HG03025 (cell line): ENCODE measurements around the gene HCN1.

ENCODE experiments used
- ATAC-seq: cut with Tn5 transposase; IDR thresholded peaks from one replicate; pipeline ENCODE4 v1.9.1; 2021; ENCODE audit warnings: mild to moderate bottlenecking, moderate library complexity; ENCODE audit not compliant: unreplicated experiment, low FRiP score

Gene HCN1

DNA sequence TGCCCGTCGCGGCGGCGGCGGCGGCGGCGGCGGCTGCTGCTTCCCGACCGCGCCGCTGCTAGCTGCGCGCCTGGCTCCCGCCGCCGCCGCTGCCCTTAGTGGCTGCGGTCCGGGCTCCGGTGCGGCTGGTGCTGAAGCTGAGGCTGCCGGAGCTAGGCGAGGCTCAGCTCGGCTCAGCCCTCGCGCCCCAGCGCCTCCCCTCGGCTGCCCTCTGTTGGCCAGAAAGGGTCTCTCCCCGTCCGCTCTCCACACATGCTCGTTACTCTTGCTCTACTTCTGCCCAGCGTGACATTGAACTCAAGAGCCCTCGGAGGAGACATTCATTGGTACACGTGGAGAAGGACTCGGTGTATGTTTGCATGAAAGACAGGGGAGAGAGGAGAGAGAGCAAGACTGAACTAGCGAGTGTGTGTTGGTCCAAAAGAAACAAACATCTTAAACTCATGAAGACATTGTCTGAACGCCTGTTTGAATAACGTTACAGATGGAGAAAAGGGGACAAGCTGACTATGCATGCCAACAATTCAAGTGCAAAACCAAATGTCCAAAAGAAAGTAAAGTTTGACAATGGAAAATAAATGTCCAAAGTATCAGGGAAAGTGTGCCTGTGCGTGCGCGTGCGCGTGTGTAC is at the start of gene HCN1:
TSS of gene HCN1 (minus strand) at position 175 of the 631 bp plus-strand sequence.
- peak; percentile 89 for ATAC-seq

DNA sequence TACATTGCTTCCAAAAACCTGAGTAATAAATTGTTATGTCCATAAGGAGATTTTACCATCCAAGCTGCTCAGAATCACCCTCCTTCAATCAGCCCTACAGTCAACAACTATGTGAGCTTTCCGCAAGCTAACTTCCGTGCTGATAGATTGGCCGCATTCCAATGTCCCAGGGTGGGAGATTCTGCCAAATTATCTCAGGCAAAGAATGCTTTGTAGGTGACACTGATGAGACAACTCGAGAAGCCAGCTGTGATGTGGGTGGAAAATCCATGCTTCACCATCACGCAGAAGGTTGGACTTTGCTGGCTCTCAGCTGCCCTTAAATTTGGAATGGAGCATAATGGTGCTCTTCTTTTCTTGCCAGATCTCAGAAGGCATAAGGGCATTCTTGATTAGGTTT is 44.9 kb upstream of the HCN1 start:
- ATAC-seq, result no peak

DNA sequence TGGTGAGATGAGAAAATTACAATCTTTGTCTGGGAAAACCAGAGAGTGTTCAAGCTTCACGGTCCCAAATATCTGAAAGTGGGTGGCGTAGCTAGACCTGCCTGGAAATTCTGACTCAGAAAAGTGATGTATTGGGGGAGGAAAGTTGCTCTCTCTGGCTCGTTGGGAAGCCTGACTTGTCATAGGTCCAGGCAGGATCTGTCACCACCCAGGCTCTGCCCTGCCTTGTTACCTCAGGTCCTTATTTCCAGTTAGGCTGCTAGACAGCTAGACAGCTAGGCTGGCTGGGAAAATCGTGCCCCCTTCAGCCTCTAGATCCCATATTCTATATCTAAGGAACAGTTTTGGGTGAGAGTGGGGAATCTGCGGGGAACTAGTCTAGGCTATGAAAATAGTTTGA is 41.0 kb upstream of the HCN1 start:
- no peak for ATAC-seq

DNA sequence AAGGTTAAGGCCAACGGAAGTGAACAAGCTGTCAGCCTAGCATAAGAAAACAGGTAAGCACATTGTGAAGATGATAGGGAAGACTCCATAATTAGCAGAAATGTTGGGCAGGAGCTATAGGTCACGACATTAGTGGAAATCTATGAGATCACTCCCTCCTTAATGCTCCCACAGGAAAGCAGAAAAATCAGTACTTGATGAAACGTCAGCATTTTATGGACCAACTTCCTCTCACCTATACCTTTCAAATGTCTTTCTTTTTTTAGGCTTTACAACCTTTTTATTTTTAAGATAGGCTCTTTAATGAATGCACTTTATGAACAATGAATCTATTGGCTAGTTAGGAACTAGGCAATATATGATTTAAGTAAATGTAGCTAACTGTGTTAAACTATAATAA is 29.4 kb upstream of the HCN1 start:
- no peak for ATAC-seq

DNA sequence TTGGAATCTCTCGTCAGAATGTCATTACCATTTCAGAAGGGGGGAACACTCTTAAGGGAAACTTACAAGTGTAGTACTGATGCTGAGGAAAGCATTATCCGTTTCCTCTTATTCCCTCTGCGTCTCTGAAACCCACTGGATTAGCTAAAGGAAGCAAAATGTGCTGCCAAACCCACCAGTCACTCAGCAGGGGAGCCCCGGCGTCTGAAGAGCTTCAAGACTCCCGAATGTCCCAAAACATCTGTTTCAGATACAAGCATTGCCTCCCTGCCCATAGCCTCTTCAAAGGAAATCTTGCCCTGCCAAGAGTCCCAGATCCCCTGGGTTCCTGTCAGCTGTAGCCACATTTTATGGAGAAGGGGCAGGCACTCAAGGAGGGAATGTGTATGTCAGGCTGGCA is 1.0 kb upstream of the HCN1 start:
- ATAC-seq, result no peak

DNA sequence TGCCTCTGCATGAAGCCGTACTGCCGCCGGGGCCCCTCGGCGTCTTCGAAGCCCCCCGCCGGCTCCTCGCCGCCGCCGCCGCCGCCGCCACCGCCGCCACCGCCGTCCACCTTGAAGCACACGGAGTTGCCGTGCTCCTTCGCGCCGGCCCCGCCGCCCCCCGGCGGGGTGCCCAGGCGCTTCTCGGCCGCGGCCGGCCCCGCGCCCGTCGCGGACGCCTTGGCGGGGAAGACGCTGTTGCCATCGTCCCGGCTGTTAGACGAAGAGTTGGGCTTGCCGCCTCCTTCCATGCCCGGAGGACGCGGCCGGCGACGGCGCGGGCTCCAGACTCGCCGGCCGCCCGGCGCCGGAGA is 400 bp downstream of the HCN1 start:
- ATAC-seq, result peak; percentile 18

DNA sequence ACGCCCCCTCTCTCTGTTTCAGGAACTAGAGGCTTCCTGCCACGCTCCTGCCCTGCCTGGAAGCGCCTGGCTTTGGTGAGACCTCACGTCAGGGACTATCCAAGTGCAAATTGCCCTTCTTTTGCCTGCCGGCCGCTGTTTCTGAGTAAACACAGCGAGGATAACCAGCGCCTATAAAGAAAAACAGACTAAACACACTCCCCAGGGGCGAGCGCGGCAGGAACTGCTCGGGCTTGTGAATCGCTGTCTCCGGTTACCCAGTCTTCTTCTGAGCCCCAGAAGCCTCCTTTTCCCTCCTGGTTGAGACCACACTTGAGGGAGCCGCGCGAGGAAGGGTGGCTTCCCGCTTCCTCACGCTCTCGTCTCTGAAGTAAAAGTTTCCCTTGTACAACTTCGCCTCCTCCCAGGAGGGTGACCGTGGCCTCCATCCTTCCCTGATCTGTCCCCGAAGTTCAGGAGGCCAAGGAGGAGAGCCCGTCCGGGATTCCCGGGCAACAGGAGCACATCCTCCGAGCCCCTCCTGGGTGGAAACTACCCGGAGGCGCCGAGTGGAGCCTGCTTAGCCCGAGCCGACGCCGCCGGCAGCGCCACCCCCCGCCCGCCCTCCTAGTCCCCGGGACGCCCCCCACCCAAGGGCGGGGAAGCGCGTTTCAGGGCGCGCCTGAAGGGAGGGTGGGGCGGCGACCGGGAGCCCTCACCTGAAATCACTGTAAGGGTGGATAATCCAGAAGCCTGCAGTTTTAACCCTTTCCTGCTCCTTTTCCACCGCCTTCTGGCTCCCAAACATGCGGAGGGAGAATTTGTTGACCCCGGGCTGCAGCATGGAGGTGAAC is 993 bp downstream of the HCN1 start:
- ATAC-seq, result no peak

DNA sequence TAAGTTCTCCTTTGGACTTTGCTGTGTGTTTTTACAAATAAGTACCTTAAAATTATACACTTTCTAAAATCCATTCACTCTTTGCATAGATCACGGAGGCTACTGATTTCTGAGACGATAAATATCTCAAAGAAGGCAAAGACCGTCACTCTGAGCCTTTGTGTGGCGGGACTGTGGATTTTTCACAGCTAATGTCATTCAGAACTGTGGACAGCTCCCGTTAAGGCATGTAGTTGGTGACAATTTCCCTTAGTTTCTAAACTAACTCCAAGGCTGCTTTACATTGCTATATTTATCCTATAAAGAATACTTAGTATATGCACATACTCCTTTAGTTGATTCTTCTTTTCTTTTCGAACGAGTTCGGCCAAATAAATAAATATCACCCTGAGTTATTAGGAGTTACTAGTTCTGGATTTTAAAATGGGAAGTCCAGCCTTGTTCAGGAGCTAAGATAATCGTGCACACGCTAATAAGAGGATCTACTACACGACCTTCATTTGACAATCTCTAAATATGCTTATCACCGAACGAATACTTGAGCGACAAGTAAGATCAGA is 1.8 kb downstream of the HCN1 start:
- ATAC-seq, result no peak

DNA sequence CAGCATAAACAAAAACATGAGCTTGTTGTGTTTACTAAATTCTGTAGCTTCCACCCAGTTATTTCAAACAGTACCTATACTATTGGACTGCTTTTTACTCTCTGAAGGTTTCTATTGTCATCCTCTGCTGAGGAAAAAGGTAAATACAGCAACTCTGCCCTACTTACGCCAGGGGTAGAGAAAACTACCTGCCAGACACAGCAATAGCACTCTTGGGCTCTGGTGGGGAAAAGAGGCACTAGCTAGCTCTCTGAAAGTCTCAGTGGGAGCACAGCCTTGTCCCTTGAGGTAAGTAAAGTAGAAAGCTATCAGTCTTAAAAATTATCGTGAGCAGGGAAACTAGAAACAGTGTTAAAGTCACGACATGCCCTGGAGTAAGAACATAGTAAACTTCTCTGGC is 3.7 kb downstream of the HCN1 start:
- no peak for ATAC-seq

DNA sequence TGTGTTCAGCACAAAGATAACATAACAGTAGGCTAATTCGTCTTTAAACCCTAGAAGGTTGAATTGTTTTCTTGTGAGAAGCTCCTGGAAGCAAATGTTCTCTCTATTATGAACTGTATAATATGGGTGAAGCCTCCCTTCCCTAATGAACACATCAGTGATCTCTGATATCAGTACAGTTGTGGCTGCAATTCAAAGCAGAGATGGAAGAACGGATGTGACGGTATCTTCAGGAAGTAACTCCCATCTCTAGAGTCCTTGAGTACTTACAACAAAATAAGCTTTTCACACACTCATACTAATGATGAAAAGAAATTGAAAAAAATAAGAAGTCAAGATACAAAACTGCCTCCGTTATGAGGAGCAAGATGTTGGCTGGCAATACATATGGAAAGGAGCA is 4.5 kb downstream of the HCN1 start:
- ATAC-seq, result no peak

DNA sequence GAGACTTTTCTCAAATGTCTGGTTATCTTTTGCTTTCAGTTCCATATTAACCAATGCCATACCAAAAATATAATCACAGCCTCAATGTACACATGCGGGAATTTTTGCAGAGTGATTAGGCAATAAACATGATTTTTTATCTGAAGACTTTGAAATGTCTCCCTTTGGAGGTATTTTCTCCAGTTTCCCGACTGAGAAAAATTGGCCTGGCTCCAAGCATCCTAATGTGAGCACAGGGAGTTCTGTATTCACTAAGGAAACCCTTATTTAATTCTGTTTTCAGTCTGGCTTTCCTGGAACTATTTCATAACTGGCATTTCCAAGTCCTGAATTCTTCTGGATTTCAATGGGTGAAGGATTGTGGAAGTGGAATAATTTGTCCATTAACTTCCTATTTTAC is 8.5 kb downstream of the HCN1 start:
- ATAC-seq, result no peak

DNA sequence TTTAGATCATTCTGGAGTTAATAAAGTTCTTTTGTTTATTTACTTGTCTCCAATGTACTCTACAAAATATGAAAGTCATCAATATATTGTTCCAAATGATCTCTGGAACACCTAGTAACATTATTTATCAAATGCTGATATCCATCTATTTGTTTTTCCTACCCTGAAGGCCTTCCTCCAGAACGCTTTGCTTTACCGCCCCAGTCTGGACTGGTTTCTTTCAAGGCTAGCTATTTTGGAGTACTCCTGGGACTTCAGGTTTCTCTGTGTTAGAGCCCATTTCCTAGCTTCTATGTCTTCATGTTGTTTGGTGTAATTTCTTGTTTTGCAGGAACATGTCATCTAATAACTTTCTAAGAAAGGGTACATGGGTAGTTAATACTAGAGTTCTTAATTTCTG is 9.6 kb downstream of the HCN1 start:
- ATAC-seq, result no peak

DNA sequence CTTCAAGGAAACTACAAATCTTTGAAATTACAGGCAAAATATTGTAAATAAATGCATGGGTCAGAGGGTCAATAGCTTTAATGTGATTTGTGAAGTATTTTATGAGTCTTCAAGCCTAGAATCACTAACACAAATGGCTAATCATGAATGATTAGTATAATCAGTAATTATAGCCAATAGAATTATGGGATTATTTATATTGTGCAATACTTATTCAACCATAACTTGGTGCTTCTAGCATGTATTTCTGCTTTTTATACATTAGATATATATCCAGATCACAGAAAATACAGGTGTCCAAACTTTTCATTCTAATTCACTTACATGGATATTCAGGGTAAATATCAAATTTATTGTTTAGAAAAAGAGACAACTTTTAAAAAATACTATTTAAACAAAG is 12.1 kb downstream of the HCN1 start:
- ATAC-seq, result no peak

DNA sequence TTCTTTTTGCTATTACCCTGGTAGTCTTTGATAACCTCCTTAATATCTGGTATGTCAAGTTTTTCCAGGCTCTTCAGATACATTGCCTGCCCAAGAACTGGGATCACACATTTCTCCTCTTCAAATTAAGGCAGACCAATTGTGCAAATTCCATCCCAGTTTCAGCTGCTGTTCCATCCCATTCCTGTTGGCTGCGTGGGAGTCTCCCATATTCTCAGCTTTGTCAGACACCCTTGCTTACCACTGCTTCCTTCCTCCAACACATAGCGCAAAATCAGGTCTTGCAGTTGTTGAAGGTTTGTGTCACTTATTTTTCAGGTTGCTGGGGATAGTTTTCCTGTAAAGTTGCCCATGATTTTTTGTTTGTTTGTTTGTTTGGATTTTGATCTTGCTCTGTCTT is 15.2 kb downstream of the HCN1 start:
- no peak for ATAC-seq

DNA sequence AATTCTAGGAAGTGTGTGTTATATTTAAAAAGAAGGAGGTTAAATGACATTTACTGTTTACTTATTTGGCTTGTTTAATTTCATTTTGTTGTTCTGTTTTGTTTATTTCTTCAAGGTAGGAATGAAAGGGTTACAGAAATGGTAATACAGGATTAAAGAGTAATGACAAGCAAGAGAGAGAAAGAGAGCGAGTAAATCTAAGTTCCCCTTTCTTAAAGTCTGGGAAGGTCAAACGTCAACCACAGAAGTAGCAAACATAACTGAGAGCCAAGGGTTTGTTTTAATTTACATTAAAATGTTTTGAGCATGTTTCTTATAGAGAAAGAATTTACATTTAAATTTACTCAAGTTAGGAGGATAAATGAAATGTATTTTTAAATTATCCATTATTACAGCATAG is 18.7 kb downstream of the HCN1 start:
- ATAC-seq, result no peak

DNA sequence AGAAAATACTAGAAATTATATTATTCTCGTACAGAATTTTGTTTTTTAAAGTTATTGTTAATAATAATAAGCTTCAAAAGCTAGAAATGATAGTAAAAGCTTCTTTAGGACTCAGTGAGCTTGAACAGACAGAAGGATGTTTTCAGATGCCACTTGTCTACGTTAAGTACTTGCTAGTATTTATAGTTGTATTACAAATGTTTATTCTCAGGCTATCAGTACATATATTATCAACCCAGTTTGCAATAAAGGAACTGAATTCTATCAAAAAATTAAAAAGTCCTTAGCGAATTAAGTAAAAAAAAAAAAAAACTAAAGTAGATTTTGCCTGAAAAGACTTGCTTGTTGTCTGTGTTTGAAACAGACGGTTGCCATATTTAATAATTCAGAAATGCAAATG is 23.9 kb downstream of the HCN1 start:
- no peak for ATAC-seq

DNA sequence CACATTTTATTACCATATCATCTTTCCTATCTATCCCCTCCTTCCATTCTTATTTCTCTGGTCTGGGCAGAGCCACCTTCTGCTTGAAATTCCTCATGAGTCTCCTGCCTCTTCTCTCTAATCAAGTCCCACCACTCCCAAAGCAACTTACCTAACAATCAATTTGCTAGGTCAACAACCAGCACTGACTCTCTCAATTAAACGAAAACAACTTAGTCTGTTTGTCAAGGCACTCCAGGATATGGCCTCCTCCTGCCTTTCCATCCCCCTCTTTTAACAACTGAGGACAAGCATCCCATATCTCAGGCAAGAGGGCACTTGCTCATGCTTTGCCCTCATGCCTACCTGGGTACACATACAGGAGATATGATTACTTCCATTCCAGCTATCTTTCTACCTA is 47.4 kb downstream of the HCN1 start:
- no peak for ATAC-seq

DNA sequence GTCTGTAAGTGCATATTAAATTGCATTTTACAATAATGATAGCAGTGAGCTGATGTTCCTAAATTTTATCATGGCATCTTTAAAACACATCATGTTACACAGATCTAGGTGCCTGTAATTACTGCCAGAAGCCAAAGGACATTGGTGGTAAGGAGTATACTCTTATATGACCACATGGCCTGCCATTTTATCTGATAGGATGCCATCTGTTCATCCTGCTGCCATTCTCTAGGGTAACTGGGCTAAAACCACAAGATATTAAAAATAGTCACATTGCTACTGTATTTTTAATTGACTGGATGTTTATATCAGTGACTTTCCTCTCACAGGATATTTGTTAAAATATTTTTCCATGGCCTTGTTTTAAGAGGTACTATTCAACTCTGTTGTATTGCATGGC is 53.1 kb downstream of the HCN1 start:
- ATAC-seq, result no peak

DNA sequence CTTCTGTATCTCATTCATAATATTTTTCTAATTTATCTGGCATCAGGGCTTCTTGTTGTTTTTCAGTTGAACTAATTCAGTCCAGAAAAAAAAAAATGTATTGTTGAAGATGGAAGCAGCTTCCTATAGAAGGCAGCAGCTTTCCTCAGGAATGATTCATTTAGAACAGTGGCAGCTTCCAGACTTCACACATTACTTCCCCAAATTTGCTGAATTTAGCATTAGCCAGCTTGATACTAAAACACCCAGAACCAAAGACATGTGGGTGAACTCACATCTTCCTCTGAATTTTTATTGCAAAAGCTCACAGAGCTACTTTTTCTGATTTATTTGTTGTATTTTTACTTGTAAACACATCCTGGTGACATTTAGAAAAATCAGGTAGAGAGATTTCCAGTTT is 53.8 kb downstream of the HCN1 start:
- ATAC-seq, result no peak

DNA sequence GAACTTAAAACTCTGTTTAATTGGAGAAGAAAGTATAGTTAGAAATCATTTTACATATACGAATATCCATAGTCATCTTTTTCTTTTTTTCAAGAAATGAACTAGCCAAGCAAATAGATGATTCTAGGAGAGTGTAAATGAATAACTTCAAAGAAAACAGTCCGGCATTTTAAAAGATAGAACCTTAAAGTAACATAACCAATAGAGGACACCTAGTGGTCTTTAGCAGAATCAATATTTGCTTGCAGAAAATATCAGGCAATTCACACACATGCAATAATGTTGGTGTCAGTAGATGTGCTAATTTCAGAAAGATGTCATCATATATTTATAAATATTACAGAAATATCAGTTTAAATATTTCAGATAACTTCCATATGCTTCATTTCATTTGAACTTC is 57.1 kb downstream of the HCN1 start:
- no peak for ATAC-seq

DNA sequence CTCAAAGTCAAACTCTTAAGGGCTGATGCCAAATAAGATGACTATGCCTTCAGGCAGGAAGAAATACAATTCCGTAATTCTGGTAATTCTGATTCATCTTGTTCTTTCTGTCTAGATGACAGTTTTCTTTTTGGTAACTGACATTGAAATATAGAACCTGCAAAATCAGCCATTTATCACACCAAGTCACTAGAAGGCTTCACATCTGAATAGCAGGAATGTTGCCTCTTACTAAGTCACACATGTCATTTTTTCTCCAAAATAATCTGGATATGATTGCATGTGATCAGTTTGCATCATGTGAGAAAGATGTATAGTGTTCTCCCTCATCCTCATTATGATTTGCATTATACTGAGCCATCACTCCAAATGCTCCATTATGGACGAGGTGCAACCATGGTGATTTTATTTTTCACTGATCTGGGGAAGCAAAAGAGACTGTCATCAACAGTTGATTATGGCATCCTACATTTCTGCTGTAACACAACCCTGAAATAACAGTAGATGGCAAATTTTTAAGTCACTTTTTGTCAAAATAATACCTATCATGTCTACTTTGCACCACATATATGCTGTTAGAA is 69.0 kb downstream of the HCN1 start:
- ATAC-seq, result no peak

DNA sequence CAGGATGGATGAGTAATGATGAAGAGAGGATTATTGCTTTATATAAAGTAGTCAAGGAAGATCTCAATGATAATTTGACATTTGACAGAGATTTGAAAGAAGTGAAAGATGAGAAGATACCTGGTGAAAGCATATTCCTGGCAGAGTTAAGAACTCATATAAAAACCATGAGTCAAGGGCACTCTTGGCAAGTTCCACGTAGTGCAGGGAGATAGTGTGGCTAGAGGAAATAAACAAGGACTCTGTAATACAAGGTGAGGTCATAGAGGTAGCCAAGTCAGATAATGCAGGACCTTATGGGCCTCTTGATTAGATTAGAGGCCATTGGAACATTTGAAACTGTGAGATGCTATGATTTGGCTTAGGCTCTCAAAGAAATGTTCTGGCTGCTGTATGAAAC is 72.3 kb downstream of the HCN1 start:
- no peak for ATAC-seq
